ENCODE data around the gene PTPN4.

GRCh38 chr2:119784876-119785275 is 25.2 kb downstream of the PTPN4 start:
- TF ChIP-seq CTCF (IDR thresholded peaks at IDR 0.05) = no peak
- no peak for TF ChIP-seq POLR2A (IDR thresholded peaks at IDR 0.05)
